ENCODE results near the gene CYTH4. TPM values are rescaled to one million over a fixed set of nuclear protein-coding genes. Genes with fewer than 3 reads are reported as not detected.

CYTH4 gene
- polyA plus RNA-seq, 1 experiment, result 0.33 TPM

- ChIA-PET CTCF (interaction anchor here (0.7 to 7.0 kb wide), 4 partner anchors 10 to 188 kb away, joined by 3 to 82 read pairs (median 4); no protein-coding TSS in a partner anchor), POLR2A (interaction anchor here (1.4 kb wide), 1 partner anchor 11 kb away, joined by 4 read pairs; no protein-coding TSS in a partner anchor)
- Histone ChIP-seq H3K27me3 (ENCODE audit: control insufficient read depth, insufficient read depth, low read length) (no peaks in the 10 kb centered on the region), H3K27ac (ENCODE audit: low read depth, low read length) (no peak overlapping the region), H3K4me3 (ENCODE audit: low read depth, low read length) (no peak overlapping the region), H3K9me3 (ENCODE audit: control insufficient read depth, insufficient read depth, low read length) (no peaks in the 10 kb centered on the region; the same call in 1 of the 2 replicates)
- TF ChIP-seq CTCF (IDR thresholded peaks at IDR 0.05; ENCODE audit: low read depth, low read length), result no peak
- no peak for DNase-seq (ENCODE audit: low read depth, low spot score)
Observed at GRCh38 chr22:37269936-37270678, 12.2 kb upstream of the CYTH4 start.

- no peak for DNase-seq (ENCODE audit: low read depth, low spot score)
- CTCF ChIA-PET, result interaction anchor here (0.7 to 7.0 kb wide), 2 partner anchors 11 to 186 kb away, joined by 3 to 82 read pairs; no protein-coding TSS in a partner anchor
- TF ChIP-seq CTCF (IDR thresholded peaks at IDR 0.05; ENCODE audit: low read depth, low read length), result no peak
- Histone ChIP-seq H3K4me3 (ENCODE audit: low read depth, low read length) (no peak overlapping the region), H3K27me3 (ENCODE audit: control insufficient read depth, insufficient read depth, low read length) (no peaks in the 10 kb centered on the region), H3K9me3 (ENCODE audit: control insufficient read depth, insufficient read depth, low read length) (no peaks in the 10 kb centered on the region; the same call in 1 of the 2 replicates), H3K27ac (ENCODE audit: low read depth, low read length) (no peak overlapping the region)
- POLR2A ChIA-PET, result interaction anchor here (1.4 kb wide), 1 partner anchor 12 kb away, joined by 4 read pairs; no protein-coding TSS in a partner anchor
Observed at GRCh38 chr22:37270928-37271650, 11.2 kb upstream of the CYTH4 start.

- POLR2A ChIA-PET, result interaction anchor here (0.6 to 0.9 kb wide), 3 partner anchors 21 to 168 kb away, joined by 3 to 5 read pairs (median 3); no protein-coding TSS in a partner anchor
Observed at GRCh38 chr22:37273126-37273845, 9.0 kb upstream of the CYTH4 start.

GRCh38 chr22:37273846-37274225 is 8.5 kb upstream of the CYTH4 start:
- Histone ChIP-seq H3K27ac (ENCODE audit: low read depth, low read length) (peak overlapping the region; percentile 78), H3K4me3 (ENCODE audit: low read depth, low read length) (no peak overlapping the region), H3K27me3 (ENCODE audit: control insufficient read depth, insufficient read depth, low read length) (no peaks in the 10 kb centered on the region), H3K9me3 (ENCODE audit: control insufficient read depth, insufficient read depth, low read length) (no peaks in the 10 kb centered on the region)
- CTCF ChIA-PET, result interaction anchor here (7.0 kb wide), 1 partner anchor 13 kb away, joined by 82 read pairs; no protein-coding TSS in a partner anchor
- no peak for TF ChIP-seq CTCF (IDR thresholded peaks at IDR 0.05; ENCODE audit: low read depth, low read length)
- DNase-seq (ENCODE audit: low read depth, low spot score), result no peak
- POLR2A ChIA-PET, result interaction anchor here (0.6 kb wide), 1 partner anchor 22 kb away, joined by 5 read pairs; no protein-coding TSS in a partner anchor

More at GRCh38 chr22:37273126-37273845, 9.0 kb upstream of the CYTH4 start:
- Histone ChIP-seq H3K27me3 (ENCODE audit: control insufficient read depth, insufficient read depth, low read length) (no peaks in the 10 kb centered on the region), H3K4me3 (ENCODE audit: low read depth, low read length) (no peak overlapping the region), H3K27ac (ENCODE audit: low read depth, low read length) (peak overlapping the region; percentile 78), H3K9me3 (ENCODE audit: control insufficient read depth, insufficient read depth, low read length) (no peaks in the 10 kb centered on the region)
- DNase-seq (ENCODE audit: low read depth, low spot score), result peak; percentile 30
- CTCF ChIA-PET, result interaction anchor here (1.6 to 7.0 kb wide), 2 partner anchors 10 to 13 kb away, joined by 4 to 82 read pairs; no protein-coding TSS in a partner anchor
- no peak for TF ChIP-seq CTCF (IDR thresholded peaks at IDR 0.05; ENCODE audit: low read depth, low read length)

All from AG04450 (cell line).